Measurements from ENCODE around the gene TACR1. TPM values are rescaled to one million over a fixed set of nuclear protein-coding genes. Genes with fewer than 3 reads are reported as not detected.
"Not testable (repeated sequence)": the region's sequence is repeated elsewhere in the genome, so short reads cannot be mapped to it uniquely, and the experiment has no call there.

The TACR1 gene
- total and polyA plus RNA-seq, 2 of the 4 experiments (the other 2 are of a cell fraction) = under 0.01 to 0.09 TPM

- no peak overlapping the region for H3K9ac ChIP-seq (ENCODE audit: low read depth, low read length)
- H3K9me3 ChIP-seq (ENCODE audit: control insufficient read depth, insufficient read depth, low read length) = no peaks in the 10 kb centered on the region
- H3K36me3 ChIP-seq (ENCODE audit: control insufficient read depth, insufficient read depth, low read length) = no peaks in the 10 kb centered on the region
- H3K27me3 ChIP-seq (ENCODE audit: control insufficient read depth, insufficient read depth, low read length) = no peaks in the 10 kb centered on the region
- DNase-seq = peak; percentile 89
- no peak for TF ChIP-seq SMC3 (IDR thresholded peaks at IDR 0.05; ENCODE audit: low read depth, low read length)
- TF ChIP-seq FOS (IDR thresholded peaks at IDR 0.05; ENCODE audit: low read depth, low read length) = peak; percentile 51; the same call in 1 of the 2 replicates
- no peak for TF ChIP-seq RCOR1 (IDR thresholded peaks at IDR 0.05; ENCODE audit: insufficient replicate concordance, low read length)
- peak; percentile 65 for TF ChIP-seq MAFK (IDR thresholded peaks at IDR 0.05; ENCODE audit: low read depth, low read length)
- no peak for TF ChIP-seq ELK1 (IDR thresholded peaks at IDR 0.05; ENCODE audit: borderline replicate concordance, low read depth, low read length)
- H2AK5ac ChIP-seq (ENCODE audit: low read depth, low read length) = 0 out of 2 replicates have a peak overlapping the region, but pooled peaks have one; percentile 39
- peak overlapping the region; percentile 67 for H2AK9ac ChIP-seq (replicated peaks; ENCODE audit: low read depth, low read length, poor library complexity)
- H4K91ac ChIP-seq (ENCODE audit: insufficient read depth, low read depth, low read length) = peak overlapping the region; percentile 80
- H2AFZ ChIP-seq (replicated peaks; ENCODE audit: low read length, poor library complexity) = peak overlapping the region; percentile 83
- peak overlapping the region; percentile 21; the same call in 1 of the 2 replicates for H3K4me2 ChIP-seq (ENCODE audit: low read depth, low read length)
- H2BK15ac ChIP-seq (ENCODE audit: low read depth, low read length) = peak overlapping the region; percentile 100; the same call in 2 of the 3 replicates
- WGBS, 2 experiments (ENCODE audit: extremely low coverage in 2 of 2, insufficient read length in 1 of 2) = no CpG with 5 or more reads among the region's 3 CpGs
- peak overlapping the region; percentile 96 for H2BK120ac ChIP-seq (ENCODE audit: low read depth, low read length)
- CTCF ChIA-PET = interaction anchor here (1.1 kb wide), 1 partner anchor 20 kb away, joined by 3 read pairs; no protein-coding TSS in a partner anchor
- H3K23ac ChIP-seq (ENCODE audit: low read depth, low read length) = peak overlapping the region; percentile 84; the same call in 1 of the 2 replicates
- H3K9me1 ChIP-seq (ENCODE audit: insufficient read depth, low read length) = peaks cover 12% of the 10 kb centered on the region
- dilution Hi-C loops (cut with HindIII; ENCODE audit: low sequenced_read_pairs, unreplicated experiment) = no loop called here
- H2BK5ac ChIP-seq (ENCODE audit: low read depth, low read length, poor library complexity, severe bottlenecking) = peak overlapping the region; percentile 97
- H3K79me1 ChIP-seq (ENCODE audit: low read depth in 1 of 2, low read length in 2 of 2) = no peaks in the 10 kb centered on the region
- peak overlapping the region; percentile 92 for H2BK20ac ChIP-seq (ENCODE audit: low read depth, low read length)
- in situ Hi-C loops (cut with MboI; ENCODE audit: low sequenced_read_pairs) = loop anchor here (25.0 kb wide), 1 partner anchor 390 kb away; no protein-coding TSS in a partner anchor
- H3K18ac ChIP-seq (ENCODE audit: low read depth, low read length) = peak overlapping the region; percentile 63; the same call in 1 of the 2 replicates
- no peak overlapping the region for H3K4me3 ChIP-seq (ENCODE audit: insufficient read depth, low read depth, low read length)
- peak overlapping the region in 1 of 2 experiments; percentile 93; a peak in 2 of 4 replicates for H4K8ac ChIP-seq (ENCODE audit: low read depth in 2 of 2, low read length in 2 of 2)
- peak overlapping the region; percentile 93 for H3K4ac ChIP-seq (ENCODE audit: low read depth, low read length)
- H3K27ac ChIP-seq (ENCODE audit: insufficient read depth, low read length) = peak overlapping the region; percentile 26; the same call in 1 of the 2 replicates
- ATAC-seq (ENCODE audit: low read depth) = peak; percentile 93
- intact Hi-C loops (cut with micrococcal nuclease) = no loop called here
- H4K20me1 ChIP-seq (ENCODE audit: insufficient read depth, low read length) = no peaks in the 10 kb centered on the region
- POLR2A ChIA-PET (ENCODE audit: unreplicated experiment) = no interaction called here
- no TSS peak for BruUV-seq (replicated peaks)
- H3K4me1 ChIP-seq (ENCODE audit: control insufficient read depth, insufficient read depth, low read length) = peaks cover 6% of the 10 kb centered on the region
- 0 out of 2 replicates have a peak overlapping the region, but pooled peaks have one; percentile 32 for H3K56ac ChIP-seq (ENCODE audit: extremely low read depth, insufficient read depth, low read length)
- H3K14ac ChIP-seq (replicated peaks; ENCODE audit: low read depth, low read length) = peak overlapping the region; percentile 96
- peak overlapping the region; percentile 80; the same call in 1 of the 2 replicates for H4K5ac ChIP-seq (ENCODE audit: low read depth, low read length)
These were observed 22.5 kb upstream of the TACR1 start for GRCh38 chr2:75221862-75222261.

GRCh38 chr2:75219213-75219612 is 19.9 kb upstream of the TACR1 start:
- H3K9ac ChIP-seq (ENCODE audit: low read depth, low read length); H4K8ac ChIP-seq (ENCODE audit: low read depth in 2 of 2, low read length in 2 of 2); H2BK15ac ChIP-seq (ENCODE audit: low read depth, low read length); H4K5ac ChIP-seq (ENCODE audit: low read depth, low read length); intact Hi-C loops (cut with micrococcal nuclease); H3K79me1 ChIP-seq (ENCODE audit: low read depth in 1 of 2, low read length in 2 of 2); H2AK9ac ChIP-seq (replicated peaks; ENCODE audit: low read depth, low read length, poor library complexity); H3K18ac ChIP-seq (ENCODE audit: low read depth, low read length); H3K27ac ChIP-seq (ENCODE audit: insufficient read depth, low read length); H3K27me3 ChIP-seq (ENCODE audit: control insufficient read depth, insufficient read depth, low read length); H3K4me1 ChIP-seq (ENCODE audit: control insufficient read depth, insufficient read depth, low read length); H3K9me1 ChIP-seq (ENCODE audit: insufficient read depth, low read length); H3K4me3 ChIP-seq (ENCODE audit: insufficient read depth, low read depth, low read length); H2AFZ ChIP-seq (replicated peaks; ENCODE audit: low read length, poor library complexity); ATAC-seq (ENCODE audit: low read depth); H2BK20ac ChIP-seq (ENCODE audit: low read depth, low read length); H2BK120ac ChIP-seq (ENCODE audit: low read depth, low read length); H3K23ac ChIP-seq (ENCODE audit: low read depth, low read length); H2AK5ac ChIP-seq (ENCODE audit: low read depth, low read length); POLR2A ChIA-PET (ENCODE audit: unreplicated experiment); BruUV-seq (replicated peaks); H2BK5ac ChIP-seq (ENCODE audit: low read depth, low read length, poor library complexity, severe bottlenecking); H3K36me3 ChIP-seq (ENCODE audit: control insufficient read depth, insufficient read depth, low read length); H4K20me1 ChIP-seq (ENCODE audit: insufficient read depth, low read length); H3K4me2 ChIP-seq (ENCODE audit: low read depth, low read length); H4K91ac ChIP-seq (ENCODE audit: insufficient read depth, low read depth, low read length); DNase-seq; H3K9me3 ChIP-seq (ENCODE audit: control insufficient read depth, insufficient read depth, low read length); H3K4ac ChIP-seq (ENCODE audit: low read depth, low read length); H3K56ac ChIP-seq (ENCODE audit: extremely low read depth, insufficient read depth, low read length); dilution Hi-C loops (cut with HindIII; ENCODE audit: low sequenced_read_pairs, unreplicated experiment); H3K14ac ChIP-seq (replicated peaks; ENCODE audit: low read depth, low read length); CTCF ChIA-PET: not testable (repeated sequence)
- WGBS, 2 experiments (ENCODE audit: extremely low coverage in 2 of 2, insufficient read length in 1 of 2) = no CpG with 5 or more reads among the region's 4 CpGs
- in situ Hi-C loops (cut with MboI; ENCODE audit: low sequenced_read_pairs) = loop anchor here (25.0 kb wide), 1 partner anchor 393 kb away; no protein-coding TSS in a partner anchor
